Natural killer cell treated with Interleukin-12 subunit alpha and Interleukin-12 subunit beta and Interleukin-15 and Interleukin-18, amount 100 ng/mL, for 72 hours (primary cell): Measurements from ENCODE around the gene ZSWIM7. TPM values are rescaled to one million over a fixed set of nuclear protein-coding genes. Genes with fewer than 3 reads are reported as not detected.
A peak's percentile ranks its signal among the peaks of the same experiment; 100 is the strongest.

ENCODE experiments used
- ATAC-seq, 2 donors: fragments of 150-1000 bp; cut with Tn5 transposase in 1 of 2; sonication (Bioruptor Pico), chemical (Tn5 transposase) in 1 of 2; 2 replicates each; pipeline ENCODE4 v1.10.0; 2021
- DNase-seq: peaks from one replicate; pipeline ENCODE4 v3.0.0; 2022; ENCODE audit warnings: low spot score
- H3K27ac Mint-ChIP-seq, 2 donors: 1 replicate in 1 of 2; 2 replicates in 1 of 2; pipeline ENCODE4 v1.8.0; 2022; ENCODE audit warnings: mixed read lengths in 2 of 2, mild to moderate bottlenecking in 1 of 2, moderate library complexity in 1 of 2
- H3K27me3 Mint-ChIP-seq, 2 donors: 1 replicate in 1 of 2; 2 replicates in 1 of 2; pipeline ENCODE4 v1.8.0; 2022; ENCODE audit warnings: mixed read lengths in 2 of 2
- H3K36me3 Mint-ChIP-seq: one replicate; pipeline ENCODE4 v1.8.0; 2022; ENCODE audit warnings: mixed read lengths
- H3K4me1 Mint-ChIP-seq, 2 donors: 1 replicate in 1 of 2; 2 replicates in 1 of 2; pipeline ENCODE4 v1.8.0; 2022; ENCODE audit warnings: low read depth in 2 of 2, mixed read lengths in 2 of 2, mild to moderate bottlenecking in 1 of 2
- H3K4me3 Mint-ChIP-seq: one replicate; pipeline ENCODE4 v1.8.0; 2022; ENCODE audit warnings: mixed read lengths
- H3K9me3 Mint-ChIP-seq: 2 replicates; pipeline ENCODE4 v1.8.0; 2022; ENCODE audit warnings: mixed read lengths
- total RNA-seq, 2 donors: library from RNA; stranded (reverse); gene quantifications; one replicate each; pipeline ENCODE4 v1.2.3, GENCODE V29; 2022

The ZSWIM7 gene
- total RNA-seq, 2 donors from 2014 or later: 6.9 to 12.1 TPM

DNA sequence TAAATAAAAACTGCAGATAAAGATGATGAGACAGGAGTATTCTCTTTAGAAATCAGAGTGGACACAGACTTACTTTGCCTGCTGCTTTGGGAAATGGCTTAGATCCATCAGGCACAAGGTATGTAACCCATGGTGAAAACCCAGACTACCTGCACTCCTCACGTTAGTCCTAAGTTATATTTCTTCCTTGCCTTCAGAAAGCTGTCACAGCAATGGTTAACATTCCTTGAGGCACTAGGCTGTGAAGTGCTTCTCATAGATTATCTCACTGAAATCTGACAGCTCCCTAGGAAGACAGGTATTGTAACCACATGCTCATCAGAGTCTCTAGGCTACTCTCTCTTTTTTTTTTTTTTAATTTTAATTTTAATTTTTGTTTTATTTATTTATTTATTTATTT lies 20.9 kb downstream of the ZSWIM7 start:
- H3K27ac Mint-ChIP-seq: no peak overlapping the region
- peaks cover 13% of the 10 kb centered on the region for H3K36me3 Mint-ChIP-seq

GRCh38 chr17:15977894-15978293 lies 21.6 kb downstream of the ZSWIM7 start:
- peaks cover 13% of the 10 kb centered on the region for H3K36me3 Mint-ChIP-seq
- no peak overlapping the region for H3K4me3 Mint-ChIP-seq
- H3K9me3 Mint-ChIP-seq: no peaks in the 10 kb centered on the region
- DNase-seq: no peak
- no peaks in the 10 kb centered on the region for H3K27me3 Mint-ChIP-seq
- peaks cover 7 to 9% of the 10 kb centered on the region in 2 donors for H3K4me1 Mint-ChIP-seq
- H3K27ac Mint-ChIP-seq: no peak overlapping the region
- ATAC-seq: no peak

More for the DNA sequence above, 20.9 kb downstream of the ZSWIM7 start:
- Mint-ChIP-seq H3K4me1 (peaks cover 7 to 9% of the 10 kb centered on the region in 2 donors), H3K4me3 (no peak overlapping the region), H3K27me3 (no peaks in the 10 kb centered on the region), H3K9me3 (no peaks in the 10 kb centered on the region)
- DNase-seq (no peak), ATAC-seq (no peak)

GRCh38 chr17:15973834-15974233 lies 25.7 kb downstream of the ZSWIM7 start:
- no peaks in the 10 kb centered on the region for H3K9me3 Mint-ChIP-seq
- no peak for ATAC-seq
- no peak for DNase-seq
- peaks cover 0 to 6% of the 10 kb centered on the region in 2 donors for H3K4me1 Mint-ChIP-seq
- H3K36me3 Mint-ChIP-seq: peaks cover 9% of the 10 kb centered on the region
- peaks cover 7 to 13% of the 10 kb centered on the region in 2 donors for H3K27me3 Mint-ChIP-seq
- no peak overlapping the region for H3K4me3 Mint-ChIP-seq
- no peak overlapping the region for H3K27ac Mint-ChIP-seq

DNA sequence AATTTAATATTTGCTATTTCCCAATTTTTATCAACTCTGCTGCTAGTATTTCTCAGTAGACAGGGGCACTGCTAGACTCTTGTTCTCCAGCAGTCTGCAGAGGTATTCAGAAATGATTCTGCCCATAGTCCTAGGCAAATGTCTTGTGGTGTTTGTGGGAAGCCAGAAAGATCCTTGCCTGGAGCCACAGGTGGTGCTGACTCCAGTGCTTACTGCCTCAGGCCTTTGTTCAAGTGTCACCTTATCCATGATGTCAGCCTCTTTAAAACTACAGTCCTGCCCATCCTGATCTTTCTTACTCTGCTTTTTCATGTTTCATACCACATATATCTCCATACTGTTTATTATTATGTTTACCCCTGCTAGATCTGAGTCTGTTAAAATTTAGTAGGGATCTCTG lies 26.5 kb downstream of the ZSWIM7 start:
- Mint-ChIP-seq H3K27me3 (peaks cover 11 to 17% of the 10 kb centered on the region in 2 donors), H3K36me3 (peaks cover 7% of the 10 kb centered on the region), H3K4me3 (no peak overlapping the region), H3K4me1 (peaks cover 0 to 8% of the 10 kb centered on the region in 2 donors), H3K9me3 (no peaks in the 10 kb centered on the region), H3K27ac (no peak overlapping the region)
- DNase-seq: no peak
- ATAC-seq: no peak

DNA sequence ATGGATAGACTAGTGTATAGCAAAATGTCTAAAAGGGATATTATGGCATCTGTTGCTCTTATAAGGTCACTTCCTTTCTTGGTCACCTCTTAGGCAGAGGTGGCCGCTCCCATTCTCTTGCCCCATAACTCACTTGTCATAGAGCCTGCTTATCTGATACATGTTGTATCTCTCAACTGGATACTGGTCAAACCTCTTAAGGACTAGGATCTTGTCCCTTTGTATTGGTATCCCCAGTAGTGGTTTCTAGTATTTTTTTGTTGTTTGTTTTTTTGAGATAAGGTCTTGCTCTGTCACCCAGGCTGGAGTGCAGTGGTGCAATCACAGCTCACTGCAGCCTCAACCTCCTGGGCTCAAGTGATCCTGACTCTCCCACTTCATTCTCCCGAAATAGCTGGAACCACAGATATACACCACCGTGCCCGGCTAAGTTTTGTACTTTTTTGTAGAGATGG lies 27.0 kb downstream of the ZSWIM7 start:
- ATAC-seq (peak in 1 of 2 donors; percentile 25), DNase-seq (no peak)
- no peaks in the 10 kb centered on the region for H3K9me3 Mint-ChIP-seq
- H3K4me3 Mint-ChIP-seq: no peak overlapping the region
- no peak overlapping the region for H3K27ac Mint-ChIP-seq
- H3K27me3 Mint-ChIP-seq: peaks cover 13 to 22% of the 10 kb centered on the region in 2 donors
- peaks cover 4% of the 10 kb centered on the region for H3K36me3 Mint-ChIP-seq
- H3K4me1 Mint-ChIP-seq: peaks cover 0 to 8% of the 10 kb centered on the region in 2 donors

DNA sequence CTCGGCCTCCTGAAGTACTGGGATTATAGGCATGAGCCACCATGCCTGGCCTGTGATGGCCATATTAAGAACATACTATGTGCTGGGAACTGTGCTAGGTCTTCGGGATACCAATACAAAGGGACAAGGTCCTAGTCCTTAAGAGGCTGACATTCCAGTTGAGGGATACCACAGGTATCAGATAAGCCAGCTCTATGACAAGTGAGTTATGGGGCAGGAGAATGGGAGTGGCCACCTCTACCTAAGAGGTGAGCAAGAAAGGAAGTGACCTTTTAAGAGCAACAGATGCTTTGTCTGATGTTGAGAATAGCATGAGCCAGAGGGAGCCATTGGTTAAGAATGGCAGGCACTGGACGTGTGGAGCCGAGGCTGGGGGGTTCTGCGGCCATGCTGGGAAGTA lies 27.6 kb downstream of the ZSWIM7 start:
- DNase-seq: no peak
- Mint-ChIP-seq H3K9me3 (no peaks in the 10 kb centered on the region), H3K36me3 (peaks cover under 1% of the 10 kb centered on the region), H3K4me3 (no peak overlapping the region), H3K4me1 (peaks cover 0 to 6% of the 10 kb centered on the region in 2 donors), H3K27me3 (peaks cover 13 to 23% of the 10 kb centered on the region in 2 donors), H3K27ac (no peak overlapping the region)
- no peak for ATAC-seq

DNA sequence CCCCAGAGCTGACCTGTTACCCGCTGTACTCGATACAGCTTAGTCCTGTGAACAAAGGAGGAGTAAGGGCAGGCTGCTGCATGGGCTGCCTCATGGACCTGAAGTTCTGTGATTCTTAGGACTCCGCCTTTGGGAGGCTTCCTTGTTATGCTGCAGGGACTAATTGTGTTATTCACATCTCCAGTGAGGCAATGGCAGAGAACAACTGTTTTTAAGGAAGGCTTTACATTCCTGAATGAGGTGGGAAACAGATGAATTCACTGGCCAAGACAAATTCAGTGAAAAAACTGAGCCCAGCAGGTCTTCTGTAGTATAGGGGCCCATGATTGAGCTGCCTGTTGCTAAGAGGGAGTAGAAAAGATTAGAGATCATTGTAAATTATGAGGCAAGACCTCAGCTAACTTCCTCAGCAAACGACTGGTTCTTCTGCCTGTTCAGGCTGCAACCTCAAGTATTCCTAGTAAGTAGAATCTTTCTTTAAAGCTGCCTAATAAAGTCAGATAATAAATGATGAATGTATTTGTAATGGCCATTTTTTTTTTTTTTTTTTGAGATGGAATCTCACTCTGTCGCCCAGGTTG lies 28.3 kb downstream of the ZSWIM7 start:
- DNase-seq: no peak
- no peak overlapping the region for H3K4me3 Mint-ChIP-seq
- peaks cover 16 to 23% of the 10 kb centered on the region in 2 donors for H3K27me3 Mint-ChIP-seq
- no peak for ATAC-seq
- no peaks in the 10 kb centered on the region for H3K9me3 Mint-ChIP-seq
- peaks cover 4 to 7% of the 10 kb centered on the region in 2 donors for H3K4me1 Mint-ChIP-seq
- no peaks in the 10 kb centered on the region for H3K36me3 Mint-ChIP-seq
- H3K27ac Mint-ChIP-seq: no peak overlapping the region

GRCh38 chr17:15970500-15970899 lies 29.0 kb downstream of the ZSWIM7 start:
- H3K4me1 Mint-ChIP-seq: peaks cover 4 to 7% of the 10 kb centered on the region in 2 donors

GRCh38 chr17:15969463-15969862 lies 30.0 kb downstream of the ZSWIM7 start:
- DNase-seq (no peak), ATAC-seq (no peak)
- H3K4me3 Mint-ChIP-seq: no peak overlapping the region
- peak overlapping the region in 1 of 2 donors; percentile 4 for H3K27ac Mint-ChIP-seq
- no peaks in the 10 kb centered on the region for H3K36me3 Mint-ChIP-seq
- peaks cover 16 to 23% of the 10 kb centered on the region in 2 donors for H3K27me3 Mint-ChIP-seq
- H3K9me3 Mint-ChIP-seq: no peaks in the 10 kb centered on the region
- H3K4me1 Mint-ChIP-seq: peaks cover 4 to 7% of the 10 kb centered on the region in 2 donors

More at GRCh38 chr17:15970500-15970899, 29.0 kb downstream of the ZSWIM7 start:
- H3K27ac Mint-ChIP-seq: no peak overlapping the region
- H3K36me3 Mint-ChIP-seq: no peaks in the 10 kb centered on the region
- ATAC-seq (no peak), DNase-seq (no peak)
- H3K4me3 Mint-ChIP-seq: no peak overlapping the region
- no peaks in the 10 kb centered on the region for H3K9me3 Mint-ChIP-seq
- peaks cover 16 to 23% of the 10 kb centered on the region in 2 donors for H3K27me3 Mint-ChIP-seq

DNA sequence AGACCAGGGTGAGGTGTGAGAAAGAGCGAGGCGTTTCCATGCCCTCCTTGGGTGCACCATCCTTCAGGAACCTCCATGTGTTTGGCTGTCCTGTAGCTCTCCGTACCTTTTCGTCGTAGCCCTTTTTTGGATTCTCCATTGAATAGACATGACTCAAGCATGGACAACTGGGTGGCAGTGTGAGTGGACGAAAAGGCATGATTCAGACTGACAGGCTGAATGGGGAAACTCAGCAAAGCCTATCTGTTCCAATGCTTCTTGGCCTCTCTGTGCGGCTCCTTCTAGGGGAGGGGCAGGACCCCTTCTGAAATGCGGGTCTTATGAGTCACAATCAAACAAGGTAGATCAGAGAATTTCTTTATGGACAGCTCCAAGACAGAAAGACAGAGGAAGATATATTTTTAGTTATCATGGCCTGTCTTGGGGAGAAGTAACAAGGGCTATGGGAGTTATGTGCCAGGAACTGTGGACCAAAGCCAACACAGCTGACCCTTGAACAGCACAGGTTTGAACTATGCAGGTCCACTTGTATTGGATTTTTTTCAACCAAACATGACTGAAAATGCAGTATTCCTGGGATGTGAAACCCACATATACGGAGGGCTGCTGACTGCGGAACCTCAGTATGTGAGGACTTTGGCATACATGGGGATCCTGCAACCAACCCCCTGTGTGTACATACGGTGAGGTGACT lies 31.7 kb downstream of the ZSWIM7 start:
- no peak overlapping the region for H3K4me3 Mint-ChIP-seq
- ATAC-seq (no peak), DNase-seq (no peak)
- peaks cover 16 to 23% of the 10 kb centered on the region in 2 donors for H3K27me3 Mint-ChIP-seq
- peaks cover 4 to 7% of the 10 kb centered on the region in 2 donors for H3K4me1 Mint-ChIP-seq
- no peaks in the 10 kb centered on the region for H3K36me3 Mint-ChIP-seq
- H3K27ac Mint-ChIP-seq: no peak overlapping the region
- no peaks in the 10 kb centered on the region for H3K9me3 Mint-ChIP-seq

GRCh38 chr17:15966879-15967248 lies 32.6 kb downstream of the ZSWIM7 start:
- DNase-seq: no peak
- peak overlapping the region in 1 of 2 donors; percentile 53 for H3K27ac Mint-ChIP-seq
- H3K4me3 Mint-ChIP-seq: peak overlapping the region; percentile 47
- peaks cover 4 to 7% of the 10 kb centered on the region in 2 donors for H3K4me1 Mint-ChIP-seq
- no peak for ATAC-seq
- H3K9me3 Mint-ChIP-seq: no peaks in the 10 kb centered on the region
- H3K27me3 Mint-ChIP-seq: peaks cover 16 to 23% of the 10 kb centered on the region in 2 donors
- no peaks in the 10 kb centered on the region for H3K36me3 Mint-ChIP-seq

GRCh38 chr17:15966183-15966878 lies 33.2 kb downstream of the ZSWIM7 start:
- peak overlapping the region in 1 of 2 donors; percentile 53 for H3K27ac Mint-ChIP-seq
- no peak for ATAC-seq

DNA sequence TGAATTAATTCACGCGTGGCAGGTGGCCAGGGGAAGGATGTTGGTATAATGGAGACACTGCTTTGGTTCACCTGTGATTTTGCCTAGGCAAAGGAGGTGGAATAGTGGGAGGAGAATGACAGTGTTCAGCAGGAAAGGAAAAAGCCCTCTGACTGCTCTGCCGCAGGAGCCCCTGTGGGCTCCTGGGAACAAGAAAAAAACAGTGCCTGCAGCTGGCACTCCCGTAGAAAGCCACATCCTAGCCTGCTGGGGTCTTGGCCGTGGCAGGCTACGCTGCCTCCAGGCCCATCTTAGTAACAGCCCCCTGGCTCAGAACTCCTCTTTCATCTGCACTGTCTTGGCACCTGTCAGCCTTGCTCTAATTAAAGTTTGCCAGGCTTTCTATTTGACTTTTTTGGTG lies 34.0 kb downstream of the ZSWIM7 start:
- Mint-ChIP-seq H3K4me3 (no peak overlapping the region), H3K4me1 (peaks cover 4 to 7% of the 10 kb centered on the region in 2 donors), H3K9me3 (no peaks in the 10 kb centered on the region), H3K36me3 (no peaks in the 10 kb centered on the region), H3K27me3 (peaks cover 16 to 23% of the 10 kb centered on the region in 2 donors), H3K27ac (no peak overlapping the region)
- ATAC-seq (peak in 1 of 2 donors; percentile 8), DNase-seq (no peak)

More at GRCh38 chr17:15966183-15966878, 33.2 kb downstream of the ZSWIM7 start:
- Mint-ChIP-seq H3K4me1 (peaks cover 4 to 7% of the 10 kb centered on the region in 2 donors), H3K36me3 (no peaks in the 10 kb centered on the region), H3K9me3 (no peaks in the 10 kb centered on the region), H3K27me3 (peaks cover 16 to 23% of the 10 kb centered on the region in 2 donors), H3K4me3 (peak overlapping the region; percentile 47)
- no peak for DNase-seq

DNA sequence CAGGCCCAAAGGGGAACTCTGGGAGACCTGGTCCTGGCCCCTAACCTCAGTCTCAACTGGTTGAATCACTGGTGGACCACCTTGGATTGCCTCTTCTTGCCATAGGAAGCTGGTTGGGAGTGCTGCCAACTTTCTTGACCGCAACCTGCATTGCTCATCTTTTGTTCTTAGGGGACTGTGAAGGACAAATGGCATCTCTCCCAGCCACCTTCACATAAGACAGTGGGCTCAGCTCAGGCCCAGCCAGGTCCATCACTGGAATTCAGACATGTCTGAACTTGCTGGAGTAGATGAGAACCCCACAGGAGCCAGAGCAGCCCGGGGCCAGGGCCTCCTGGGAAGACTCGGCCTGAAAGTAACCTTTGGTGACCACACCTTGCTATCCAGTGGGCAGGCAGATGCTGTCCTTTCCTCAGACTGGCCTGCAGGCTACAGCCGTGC lies 35.8 kb downstream of the ZSWIM7 start:
- H3K27me3 Mint-ChIP-seq: peaks cover 9 to 14% of the 10 kb centered on the region in 2 donors
- no peaks in the 10 kb centered on the region for H3K36me3 Mint-ChIP-seq
- DNase-seq (no peak), ATAC-seq (no peak)
- peaks cover 14 to 15% of the 10 kb centered on the region in 2 donors for H3K4me1 Mint-ChIP-seq
- H3K9me3 Mint-ChIP-seq: no peaks in the 10 kb centered on the region
- H3K4me3 Mint-ChIP-seq: no peak overlapping the region
- H3K27ac Mint-ChIP-seq: no peak overlapping the region
